K562 (cell line): ENCODE results near the gene TMPRSS9.

Source experiments
- JUND ChIP-seq, 2 experiments: IDR thresholded peaks; 2 replicates in 1 of 2; 3 replicates in 1 of 2; pipeline ENCODE4 v1.6.1; 2011; ENCODE audit warnings: borderline replicate concordance in 2 of 2, low read depth in 2 of 2, low read length in 2 of 2, improper control_type of control experiment in 1 of 2, missing biosample characterization in 1 of 2, missing genetic modification characterization in 1 of 2, missing genetic modification reagents in 1 of 2
- MAFK ChIP-seq: IDR thresholded peaks from 2 replicates; pipeline ENCODE4 v1.6.1; 2011; ENCODE audit warnings: low read length, improper control_type of control experiment
- POLR2AphosphoS2 ChIP-seq: IDR thresholded peaks from 2 replicates; pipeline ENCODE4 v1.6.1; 2012; ENCODE audit warnings: low read length, improper control_type of control experiment
- RUNX1 ChIP-seq: sonication (generic); IDR thresholded peaks from 2 replicates; pipeline ENCODE4 v1.6.1; 2016; ENCODE audit warnings: antibody characterized with exemption, low read depth
- TF ChIP-seq, protein P1 (sequence below): fragments of 200-800 bp; sonication (Bioruptor generic); IDR thresholded peaks from 2 replicates; pipeline ENCODE4 v1.6.1; 2017; ENCODE audit warnings: missing genetic modification characterization, missing compliant biosample characterization
- TF ChIP-seq, protein P2 (sequence below): sonication (generic); formaldehyde crosslinking; IDR thresholded peaks from 2 replicates; pipeline ENCODE4 v1.9.0; 2022; ENCODE audit warnings: mild to moderate bottlenecking, missing genetic modification reagents
- TF ChIP-seq, protein P3 (sequence below): sonication (generic); formaldehyde crosslinking; IDR thresholded peaks from 2 replicates; pipeline ENCODE4 v1.8.0; 2022; ENCODE audit warnings: mild to moderate bottlenecking, missing genetic modification reagents
- TF ChIP-seq, protein P4 (sequence below), 3 experiments: IDR thresholded peaks in 2 of 3; conservative IDR thresholded peaks in 1 of 3; 2 replicates each; pipeline ENCODE4 v1.5.1; 2011 to 2012; ENCODE audit warnings: low read length in 3 of 3, mild to moderate bottlenecking in 3 of 3, control low read depth in 2 of 3, improper control_type of control experiment in 1 of 3, inconsistent platforms in 1 of 3, low read depth in 1 of 3, mixed read lengths in 1 of 3, moderate library complexity in 1 of 3; ENCODE audit not compliant: insufficient read depth in 2 of 3

DNA sequence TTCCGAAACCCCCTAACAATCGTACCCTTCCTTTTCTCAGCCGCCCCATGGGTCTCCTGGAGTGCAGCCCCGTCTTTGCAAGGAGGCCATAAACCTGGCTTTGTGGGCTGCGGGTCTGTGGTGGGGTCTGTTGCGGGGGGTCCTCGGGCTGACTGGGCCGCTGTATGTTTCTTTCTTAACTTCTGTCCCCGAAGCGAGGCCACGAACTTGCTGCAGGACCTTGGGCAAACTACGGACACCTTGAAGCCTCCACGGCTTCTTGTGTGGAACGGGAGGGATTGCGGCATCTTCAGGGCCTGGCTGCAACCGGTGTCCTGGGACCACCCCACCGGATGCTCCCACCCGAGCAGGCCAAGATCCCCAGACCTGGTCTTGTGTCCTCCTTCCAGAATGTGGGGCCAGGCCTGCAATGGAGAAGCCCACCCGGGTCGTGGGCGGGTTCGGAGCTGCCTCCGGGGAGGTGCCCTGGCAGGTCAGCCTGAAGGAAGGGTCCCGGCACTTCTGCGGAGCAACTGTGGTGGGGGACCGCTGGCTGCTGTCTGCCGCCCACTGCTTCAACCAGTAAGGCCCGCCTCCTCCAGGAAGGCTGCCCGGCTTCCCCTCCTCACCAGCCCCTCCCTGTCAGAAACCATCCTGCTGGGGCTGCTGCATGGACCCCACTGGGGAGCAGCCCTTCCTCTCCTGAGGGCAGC lies 55.4 kb downstream of the TMPRSS9 start:
- TF ChIP-seq, protein P1, sequence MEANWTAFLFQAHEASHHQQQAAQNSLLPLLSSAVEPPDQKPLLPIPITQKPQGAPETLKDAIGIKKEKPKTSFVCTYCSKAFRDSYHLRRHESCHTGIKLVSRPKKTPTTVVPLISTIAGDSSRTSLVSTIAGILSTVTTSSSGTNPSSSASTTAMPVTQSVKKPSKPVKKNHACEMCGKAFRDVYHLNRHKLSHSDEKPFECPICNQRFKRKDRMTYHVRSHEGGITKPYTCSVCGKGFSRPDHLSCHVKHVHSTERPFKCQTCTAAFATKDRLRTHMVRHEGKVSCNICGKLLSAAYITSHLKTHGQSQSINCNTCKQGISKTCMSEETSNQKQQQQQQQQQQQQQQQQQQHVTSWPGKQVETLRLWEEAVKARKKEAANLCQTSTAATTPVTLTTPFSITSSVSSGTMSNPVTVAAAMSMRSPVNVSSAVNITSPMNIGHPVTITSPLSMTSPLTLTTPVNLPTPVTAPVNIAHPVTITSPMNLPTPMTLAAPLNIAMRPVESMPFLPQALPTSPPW (CRISPR knock-in tag) = no peak
- TF ChIP-seq, protein P2, sequence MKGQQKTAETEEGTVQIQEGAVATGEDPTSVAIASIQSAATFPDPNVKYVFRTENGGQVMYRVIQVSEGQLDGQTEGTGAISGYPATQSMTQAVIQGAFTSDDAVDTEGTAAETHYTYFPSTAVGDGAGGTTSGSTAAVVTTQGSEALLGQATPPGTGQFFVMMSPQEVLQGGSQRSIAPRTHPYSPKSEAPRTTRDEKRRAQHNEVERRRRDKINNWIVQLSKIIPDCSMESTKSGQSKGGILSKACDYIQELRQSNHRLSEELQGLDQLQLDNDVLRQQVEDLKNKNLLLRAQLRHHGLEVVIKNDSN = no peak
- TF ChIP-seq JUND (IDR thresholded peaks at IDR 0.05; ENCODE audit: borderline replicate concordance, low read depth, low read length) (no peak), JUND (tag; IDR thresholded peaks at IDR 0.05; ENCODE audit: borderline replicate concordance, low read depth, low read length) (no peak), POLR2AphosphoS2 (peak; percentile 69; the same call in 1 of the 2 replicates), MAFK (no peak), RUNX1 (no peak)
- TF ChIP-seq, protein P3, sequence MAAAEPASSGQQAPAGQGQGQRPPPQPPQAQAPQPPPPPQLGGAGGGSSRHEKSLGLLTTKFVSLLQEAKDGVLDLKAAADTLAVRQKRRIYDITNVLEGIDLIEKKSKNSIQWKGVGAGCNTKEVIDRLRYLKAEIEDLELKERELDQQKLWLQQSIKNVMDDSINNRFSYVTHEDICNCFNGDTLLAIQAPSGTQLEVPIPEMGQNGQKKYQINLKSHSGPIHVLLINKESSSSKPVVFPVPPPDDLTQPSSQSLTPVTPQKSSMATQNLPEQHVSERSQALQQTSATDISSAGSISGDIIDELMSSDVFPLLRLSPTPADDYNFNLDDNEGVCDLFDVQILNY (CRISPR knock-in tag) = no peak
- TF ChIP-seq, protein P4, sequence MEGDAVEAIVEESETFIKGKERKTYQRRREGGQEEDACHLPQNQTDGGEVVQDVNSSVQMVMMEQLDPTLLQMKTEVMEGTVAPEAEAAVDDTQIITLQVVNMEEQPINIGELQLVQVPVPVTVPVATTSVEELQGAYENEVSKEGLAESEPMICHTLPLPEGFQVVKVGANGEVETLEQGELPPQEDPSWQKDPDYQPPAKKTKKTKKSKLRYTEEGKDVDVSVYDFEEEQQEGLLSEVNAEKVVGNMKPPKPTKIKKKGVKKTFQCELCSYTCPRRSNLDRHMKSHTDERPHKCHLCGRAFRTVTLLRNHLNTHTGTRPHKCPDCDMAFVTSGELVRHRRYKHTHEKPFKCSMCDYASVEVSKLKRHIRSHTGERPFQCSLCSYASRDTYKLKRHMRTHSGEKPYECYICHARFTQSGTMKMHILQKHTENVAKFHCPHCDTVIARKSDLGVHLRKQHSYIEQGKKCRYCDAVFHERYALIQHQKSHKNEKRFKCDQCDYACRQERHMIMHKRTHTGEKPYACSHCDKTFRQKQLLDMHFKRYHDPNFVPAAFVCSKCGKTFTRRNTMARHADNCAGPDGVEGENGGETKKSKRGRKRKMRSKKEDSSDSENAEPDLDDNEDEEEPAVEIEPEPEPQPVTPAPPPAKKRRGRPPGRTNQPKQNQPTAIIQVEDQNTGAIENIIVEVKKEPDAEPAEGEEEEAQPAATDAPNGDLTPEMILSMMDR (IDR thresholded peaks at IDR 0.05 in 2 of 3, conservative IDR thresholded peaks at IDR 0.05 in 1 of 3; ENCODE audit: insufficient read depth in 2 of 3, low read depth in 1 of 3, low read length in 3 of 3) = no peak
